Glutamatergic neuron (in vitro differentiated cells): ENCODE data around the gene TCEANC2. TPM values are rescaled to one million over a fixed set of nuclear protein-coding genes. Genes with fewer than 3 reads are reported as not detected.
A peak's percentile ranks its signal among the peaks of the same experiment; 100 is the strongest.
"Not testable (repeated sequence)": the region's sequence is repeated elsewhere in the genome, so short reads cannot be mapped to it uniquely, and the experiment has no call there.

Experiments
- DNase-seq: peaks from one replicate; pipeline ENCODE4 v3.0.0; 2022
- H3K27ac Mint-ChIP-seq: one replicate; pipeline ENCODE4 v1.8.0; 2020; ENCODE audit warnings: mild to moderate bottlenecking, mixed read lengths, inconsistent platforms; ENCODE audit not compliant: unreplicated experiment
- H3K27me3 Mint-ChIP-seq: one replicate; pipeline ENCODE4 v1.8.0; 2020; ENCODE audit warnings: mild to moderate bottlenecking, moderate library complexity, mixed read lengths, inconsistent platforms; ENCODE audit not compliant: unreplicated experiment
- H3K36me3 Mint-ChIP-seq: one replicate; pipeline ENCODE4 v1.8.0; 2020; ENCODE audit warnings: mild to moderate bottlenecking, mixed read lengths, inconsistent platforms; ENCODE audit not compliant: unreplicated experiment
- H3K4me1 Mint-ChIP-seq: one replicate; pipeline ENCODE4 v1.8.0; 2020; ENCODE audit warnings: mild to moderate bottlenecking, low read depth, mixed read lengths, inconsistent platforms; ENCODE audit not compliant: unreplicated experiment
- H3K4me3 Mint-ChIP-seq: one replicate; pipeline ENCODE4 v1.8.0; 2020; ENCODE audit warnings: mild to moderate bottlenecking, mixed read lengths, inconsistent platforms; ENCODE audit not compliant: unreplicated experiment
- H3K9me3 Mint-ChIP-seq: one replicate; pipeline ENCODE4 v1.8.0; 2020; ENCODE audit warnings: mild to moderate bottlenecking, moderate library complexity, mixed read lengths, inconsistent platforms; ENCODE audit not compliant: unreplicated experiment
- total RNA-seq: library from RNA; stranded (reverse); fragmentation: NEBNext Ultra II Directional; extraction: Animal tissue kit (Norgen Biotek cat#: 25700); gene quantifications from one replicate; pipeline ENCODE4 v1.2.1, GENCODE V29; 2021; ENCODE audit not compliant: unreplicated experiment
- TF ChIP-seq, protein P1 (sequence below): fragments of 200-600 bp; sonication (generic); IDR thresholded peaks from one replicate; pipeline ENCODE4 v1.5.0; 2021; ENCODE audit not compliant: partially characterized antibody, unreplicated experiment

The TCEANC2 gene
- total RNA-seq, 1 donor from 2014 or later = 10.7 TPM

DNA sequence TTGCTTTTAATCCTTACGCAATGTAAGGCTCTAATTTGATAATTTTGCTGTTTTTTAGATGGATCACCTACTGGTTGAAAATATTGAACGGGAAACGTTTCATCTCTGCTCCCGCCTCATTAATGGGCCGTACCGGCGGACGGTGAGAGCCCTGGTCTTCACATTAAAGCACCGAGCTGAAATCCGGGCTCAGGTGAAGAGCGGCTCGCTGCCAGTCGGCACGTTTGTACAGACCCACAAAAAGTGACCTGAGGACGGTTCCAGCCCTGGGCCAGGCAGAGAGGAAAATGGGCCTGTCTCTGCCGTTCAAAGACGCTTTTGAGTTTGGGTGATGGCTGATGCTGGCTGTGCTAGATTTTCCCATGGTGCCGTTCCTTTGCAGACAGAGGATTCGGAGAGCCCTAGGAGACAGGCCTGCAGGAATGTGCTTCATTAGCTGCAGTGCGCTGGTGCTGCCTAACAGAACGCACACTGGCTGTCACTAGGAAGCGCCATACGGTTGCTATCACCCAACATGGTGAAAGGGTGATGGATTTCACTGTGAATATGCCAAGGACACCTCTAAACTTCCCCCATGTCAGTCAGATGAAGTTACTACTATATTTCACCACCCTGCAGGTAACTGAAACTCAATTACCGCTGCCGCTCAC, 42.9 kb downstream of the TCEANC2 start:
- DNase-seq = no peak
- TF ChIP-seq, protein P1, sequence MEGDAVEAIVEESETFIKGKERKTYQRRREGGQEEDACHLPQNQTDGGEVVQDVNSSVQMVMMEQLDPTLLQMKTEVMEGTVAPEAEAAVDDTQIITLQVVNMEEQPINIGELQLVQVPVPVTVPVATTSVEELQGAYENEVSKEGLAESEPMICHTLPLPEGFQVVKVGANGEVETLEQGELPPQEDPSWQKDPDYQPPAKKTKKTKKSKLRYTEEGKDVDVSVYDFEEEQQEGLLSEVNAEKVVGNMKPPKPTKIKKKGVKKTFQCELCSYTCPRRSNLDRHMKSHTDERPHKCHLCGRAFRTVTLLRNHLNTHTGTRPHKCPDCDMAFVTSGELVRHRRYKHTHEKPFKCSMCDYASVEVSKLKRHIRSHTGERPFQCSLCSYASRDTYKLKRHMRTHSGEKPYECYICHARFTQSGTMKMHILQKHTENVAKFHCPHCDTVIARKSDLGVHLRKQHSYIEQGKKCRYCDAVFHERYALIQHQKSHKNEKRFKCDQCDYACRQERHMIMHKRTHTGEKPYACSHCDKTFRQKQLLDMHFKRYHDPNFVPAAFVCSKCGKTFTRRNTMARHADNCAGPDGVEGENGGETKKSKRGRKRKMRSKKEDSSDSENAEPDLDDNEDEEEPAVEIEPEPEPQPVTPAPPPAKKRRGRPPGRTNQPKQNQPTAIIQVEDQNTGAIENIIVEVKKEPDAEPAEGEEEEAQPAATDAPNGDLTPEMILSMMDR = no peak

DNA sequence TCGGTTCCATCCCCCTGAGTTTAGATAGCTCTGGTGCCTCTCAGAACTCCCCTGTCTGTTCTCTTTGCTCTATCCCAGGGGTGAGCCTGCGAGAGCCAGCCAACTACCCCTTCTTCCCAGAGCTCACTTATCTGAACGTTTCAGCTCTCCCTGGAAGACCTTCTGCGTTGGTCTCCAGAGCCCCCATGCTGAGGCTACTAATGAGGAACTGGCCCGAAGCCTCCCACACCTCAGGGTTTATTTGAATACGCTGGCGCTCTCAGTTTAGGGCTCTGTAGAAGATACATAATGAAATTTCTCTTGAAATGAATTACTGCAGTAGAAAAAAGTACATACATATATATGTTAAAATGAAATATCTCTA, 43.5 kb downstream of the TCEANC2 start:
- H3K27me3 Mint-ChIP-seq = peaks cover 2% of the 10 kb centered on the region
- H3K4me1 Mint-ChIP-seq = peaks cover 5% of the 10 kb centered on the region
- H3K4me3 Mint-ChIP-seq = no peak overlapping the region
- TF ChIP-seq, protein P1 = no peak
- no peaks in the 10 kb centered on the region for H3K36me3 Mint-ChIP-seq
- no peak for DNase-seq
- H3K9me3 Mint-ChIP-seq = peaks cover 3% of the 10 kb centered on the region
- no peak overlapping the region for H3K27ac Mint-ChIP-seq

More for the DNA sequence above, 42.9 kb downstream of the TCEANC2 start:
- Mint-ChIP-seq H3K27me3 (peaks cover 2% of the 10 kb centered on the region), H3K36me3 (no peaks in the 10 kb centered on the region), H3K4me1 (peaks cover 5% of the 10 kb centered on the region), H3K27ac (no peak overlapping the region), H3K9me3 (peaks cover 3% of the 10 kb centered on the region), H3K4me3 (no peak overlapping the region)

DNA sequence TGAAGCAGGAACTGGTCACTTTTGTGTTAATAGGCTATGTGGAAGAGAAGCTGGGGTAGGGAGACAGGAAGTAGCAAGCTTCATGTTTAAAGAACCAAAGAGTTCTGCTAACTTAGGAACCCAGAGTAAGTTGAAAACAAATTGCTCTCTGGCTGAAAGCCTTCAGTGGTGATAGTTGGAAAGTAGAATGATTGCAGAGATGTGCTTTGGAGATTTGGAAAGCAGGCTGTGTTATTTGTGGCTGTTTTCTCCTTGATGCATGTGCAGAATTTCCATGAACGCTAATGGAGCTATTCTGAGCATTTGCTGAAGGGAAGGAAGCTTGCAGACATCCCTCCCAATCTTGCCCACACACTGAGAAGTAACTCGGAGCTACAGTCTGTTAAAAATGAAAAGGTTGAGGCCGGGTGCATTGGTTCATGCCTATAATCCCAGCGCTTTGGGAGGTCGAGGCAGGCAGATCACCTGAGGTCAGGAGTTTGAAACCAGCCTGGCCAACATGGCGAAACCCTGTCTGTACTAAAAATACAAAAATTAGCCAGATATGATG, 45.7 kb downstream of the TCEANC2 start:
- TF ChIP-seq, protein P1 = no peak
- peaks cover 3% of the 10 kb centered on the region for H3K9me3 Mint-ChIP-seq
- H3K27me3 Mint-ChIP-seq = peaks cover 3% of the 10 kb centered on the region
- H3K4me1 Mint-ChIP-seq = peaks cover 5% of the 10 kb centered on the region
- H3K4me3 Mint-ChIP-seq = no peak overlapping the region
- no peak for DNase-seq
- no peaks in the 10 kb centered on the region for H3K36me3 Mint-ChIP-seq
- H3K27ac Mint-ChIP-seq = no peak overlapping the region

DNA sequence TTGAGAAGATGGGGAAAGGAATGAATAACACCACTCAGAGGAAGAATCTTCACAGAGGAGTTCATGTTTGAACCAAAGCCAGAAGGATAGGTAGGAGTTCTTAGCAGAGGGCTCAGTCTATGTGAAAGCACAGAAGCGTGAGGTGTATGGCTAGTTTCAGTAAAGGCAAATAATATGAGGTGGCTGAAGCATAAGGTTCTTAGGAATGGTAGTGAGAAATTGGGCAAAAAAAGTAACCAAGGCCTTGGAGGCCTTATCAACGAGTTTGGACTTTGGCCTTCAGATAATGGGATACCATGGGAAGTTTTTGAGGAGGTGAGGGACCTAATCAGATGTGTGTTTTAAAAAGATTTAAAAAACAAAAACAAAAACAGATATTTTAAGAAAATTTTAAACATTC, 47.1 kb downstream of the TCEANC2 start:
- Mint-ChIP-seq H3K4me3 (no peak overlapping the region), H3K4me1 (peaks cover 5% of the 10 kb centered on the region), H3K27me3 (peaks cover 3% of the 10 kb centered on the region), H3K36me3 (no peaks in the 10 kb centered on the region), H3K9me3 (peaks cover 3% of the 10 kb centered on the region), H3K27ac (no peak overlapping the region)
- DNase-seq = no peak
- TF ChIP-seq, protein P1 = no peak

DNA sequence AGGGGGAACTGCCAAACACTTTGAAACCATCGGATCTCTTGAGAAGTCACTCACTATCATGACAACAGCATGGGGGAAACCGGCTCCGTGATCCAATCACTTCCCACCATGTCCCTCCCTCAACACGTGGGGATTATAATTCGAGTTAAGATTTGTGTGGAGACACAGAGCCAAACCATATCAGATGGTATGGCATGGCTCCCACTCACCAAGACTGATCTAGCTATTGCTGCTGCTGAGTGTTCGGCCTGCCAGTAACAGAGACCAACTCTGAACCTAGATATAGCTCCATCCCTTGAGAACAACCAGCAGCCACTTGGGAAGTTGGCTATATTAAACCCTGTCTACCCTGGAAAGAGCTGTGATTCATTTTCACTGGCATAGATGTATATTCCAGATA, 50.0 kb downstream of the TCEANC2 start:
- H3K36me3 Mint-ChIP-seq = no peaks in the 10 kb centered on the region
- H3K27ac Mint-ChIP-seq = no peak overlapping the region
- peaks cover 7% of the 10 kb centered on the region for H3K4me1 Mint-ChIP-seq
- peaks cover 3% of the 10 kb centered on the region for H3K27me3 Mint-ChIP-seq
- TF ChIP-seq, protein P1 = no peak
- H3K4me3 Mint-ChIP-seq = no peak overlapping the region
- H3K9me3 Mint-ChIP-seq = peaks cover 1% of the 10 kb centered on the region
- no peak for DNase-seq

DNA sequence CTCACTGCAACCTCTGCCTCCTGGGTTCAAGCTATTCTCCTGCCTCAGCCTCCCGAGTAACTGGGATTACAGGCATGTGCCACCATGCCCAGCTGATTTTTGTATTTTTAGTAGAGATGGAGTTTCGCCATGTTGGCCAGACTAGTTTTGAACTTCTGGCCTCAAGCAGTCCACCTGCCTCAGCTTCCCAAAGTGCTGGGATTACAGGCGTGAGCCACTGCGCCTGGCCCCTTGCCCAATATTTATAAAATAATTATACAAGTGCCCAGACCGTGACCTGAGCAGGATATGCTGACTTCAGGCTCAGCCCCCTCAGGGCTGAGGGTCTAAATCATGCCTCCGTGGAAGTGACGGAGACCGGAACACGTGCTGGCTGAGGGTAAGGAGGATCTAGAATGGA, 51.2 kb downstream of the TCEANC2 start:
- not testable (repeated sequence) for H3K27me3 Mint-ChIP-seq, DNase-seq, H3K36me3 Mint-ChIP-seq, H3K9me3 Mint-ChIP-seq, H3K4me3 Mint-ChIP-seq, H3K4me1 Mint-ChIP-seq
- peak overlapping the region; percentile 53 for H3K27ac Mint-ChIP-seq
